ENCODE data around the gene ERICH6.

ERICH6 gene

GRCh38 chr3:150734795-150735119 is 31.0 kb upstream of the ERICH6 start:
- no peaks in the 10 kb centered on the region for H3K27me3 Mint-ChIP-seq (ENCODE audit: low read depth)
- H3K27ac Mint-ChIP-seq, result no peak overlapping the region
- no peak for TF ChIP-seq CTCF (IDR thresholded peaks at IDR 0.05; ENCODE audit: unreplicated experiment in 3 of 3)
- no peaks in the 10 kb centered on the region for H3K36me3 Mint-ChIP-seq (ENCODE audit: low read depth)
- H3K9me3 Mint-ChIP-seq, result no peaks in the 10 kb centered on the region
- H3K4me3 Mint-ChIP-seq, result no peak overlapping the region
- H3K4me1 Mint-ChIP-seq, result no peaks in the 10 kb centered on the region

- Mint-ChIP-seq H3K9me3 (no peaks in the 10 kb centered on the region), H3K27ac (no peak overlapping the region), H3K4me1 (no peaks in the 10 kb centered on the region), H3K36me3 (ENCODE audit: low read depth) (no peaks in the 10 kb centered on the region), H3K4me3 (no peak overlapping the region), H3K27me3 (ENCODE audit: low read depth) (no peaks in the 10 kb centered on the region)
- no peak for TF ChIP-seq CTCF (IDR thresholded peaks at IDR 0.05; ENCODE audit: unreplicated experiment in 3 of 3)
Observed at GRCh38 chr3:150733936-150734794, 30.4 kb upstream of the ERICH6 start.

GRCh38 chr3:150733373-150733935 is 29.7 kb upstream of the ERICH6 start:
- Mint-ChIP-seq H3K27ac (peak overlapping the region in 1 of 3 experiments; percentile 2), H3K4me3 (no peak overlapping the region), H3K27me3 (ENCODE audit: low read depth) (no peaks in the 10 kb centered on the region), H3K9me3 (no peaks in the 10 kb centered on the region), H3K4me1 (no peaks in the 10 kb centered on the region), H3K36me3 (ENCODE audit: low read depth) (no peaks in the 10 kb centered on the region)
- TF ChIP-seq CTCF (IDR thresholded peaks at IDR 0.05; ENCODE audit: unreplicated experiment in 3 of 3), result no peak

GRCh38 chr3:150729682-150730360 is 26.1 kb upstream of the ERICH6 start:
- no peak for TF ChIP-seq CTCF (IDR thresholded peaks at IDR 0.05; ENCODE audit: unreplicated experiment in 3 of 3)

GRCh38 chr3:150727653-150728502 is 24.2 kb upstream of the ERICH6 start:
- no peaks in the 10 kb centered on the region for H3K9me3 Mint-ChIP-seq
- no peak overlapping the region for H3K4me3 Mint-ChIP-seq
- H3K4me1 Mint-ChIP-seq, result no peaks in the 10 kb centered on the region
- H3K36me3 Mint-ChIP-seq (ENCODE audit: low read depth), result no peaks in the 10 kb centered on the region
- H3K27ac Mint-ChIP-seq, result no peak overlapping the region
- TF ChIP-seq CTCF (IDR thresholded peaks at IDR 0.05; ENCODE audit: unreplicated experiment in 3 of 3), result no peak
- no peaks in the 10 kb centered on the region for H3K27me3 Mint-ChIP-seq (ENCODE audit: low read depth)

More at GRCh38 chr3:150729682-150730360, 26.1 kb upstream of the ERICH6 start:
- Mint-ChIP-seq H3K27me3 (ENCODE audit: low read depth) (no peaks in the 10 kb centered on the region), H3K36me3 (ENCODE audit: low read depth) (no peaks in the 10 kb centered on the region), H3K4me1 (no peaks in the 10 kb centered on the region), H3K4me3 (no peak overlapping the region), H3K9me3 (no peaks in the 10 kb centered on the region), H3K27ac (no peak overlapping the region)

Measured in nephron (organoid).